Gastrocnemius medialis (tissue), 4 donors: ENCODE measurements around the gene COBL. TPM values are rescaled to one million over a fixed set of nuclear protein-coding genes. Genes with fewer than 3 reads are reported as not detected.

ENCODE experiments used
- ATAC-seq, 2 donors: fragments of 150-250 bp; one replicate each; pipeline ENCODE4 v1.9.1; 2016
- DNase-seq, 2 donors: peaks; one replicate each; pipeline ENCODE4 v3.0.0-alpha.2; 2019
- H3K27ac ChIP-seq, 4 donors: fragments of 200-600 bp; sonication (generic); 1 replicate in 1 of 4; 2 replicates in 3 of 4; pipeline ENCODE4 v1.5.1; 2016 to 2018; ENCODE audit warnings: mild to moderate bottlenecking in 2 of 4, moderate library complexity in 1 of 4
- H3K27me3 ChIP-seq, 3 donors: fragments of 200-600 bp; sonication (generic) in 2 of 3; 1 replicate in 1 of 3; 2 replicates in 2 of 3; pipeline versions ENCODE4 v1.5.1 to v1.6.0; 2016 to 2019; ENCODE audit warnings: mild to moderate bottlenecking in 1 of 3, moderate library complexity in 1 of 3
- H3K36me3 ChIP-seq, 2 donors: fragments of 200-600 bp; sonication (generic) in 1 of 2; one replicate each; pipeline ENCODE4 v1.5.1; 2017 to 2018
- H3K4me1 ChIP-seq, 2 donors: fragments of 200-600 bp; sonication (generic) in 1 of 2; one replicate each; pipeline ENCODE4 v1.5.1; 2016 to 2017; ENCODE audit warnings: mild to moderate bottlenecking in 2 of 2
- H3K4me3 ChIP-seq, 4 donors: fragments of 200-600 bp; sonication (generic) in 3 of 4; 1 replicate in 1 of 4; 2 replicates in 3 of 4; pipeline ENCODE4 v1.5.1; 2016 to 2019; ENCODE audit warnings: mild to moderate bottlenecking in 2 of 4
- H3K9me3 ChIP-seq, 3 donors: fragments of 200-600 bp; sonication (generic) in 2 of 3; 1 replicate in 1 of 3; 2 replicates in 2 of 3; pipeline ENCODE4 v1.5.1; 2016 to 2019
- POLR2A ChIP-seq, 2 donors: fragments of 450-650 bp; IDR thresholded peaks; one replicate each; pipeline ENCODE4 v1.6.1; 2017; ENCODE audit warnings: antibody characterized with exemption in 2 of 2, mild to moderate bottlenecking in 2 of 2, moderate library complexity in 2 of 2
- in situ Hi-C, 4 donors: fragments of 200-750 bp; cut with MboI; loops; one replicate each; pipeline versions ENCODE4 v1.15.0 to v1.8.0; 2017; ENCODE audit warnings: low sequenced_read_pairs in 4 of 4
- intact Hi-C: fragments of 100-400 bp; cut with DNase I; formaldehyde crosslinking; loops from one replicate; pipeline ENCODE4 v1.15.1; 2023; ENCODE audit warnings: low total_unique reads
- total RNA-seq, 4 donors: library from RNA; depleted of rRNA; stranded (reverse); fragments of >200 nt; gene quantifications; one replicate each; pipeline versions ENCODE4 v1.1.0 to v1.2.3, GENCODE V29; 2016
- TF ChIP-seq, protein P1 (sequence below), 5 experiments: fragments of 450-650 bp in 3 of 5; fragments of 200-600 bp in 2 of 5; sonication (generic) in 2 of 5; IDR thresholded peaks in 4 of 5; conservative IDR thresholded peaks in 1 of 5; 1 replicate in 4 of 5; 2 replicates in 1 of 5; pipeline ENCODE4 v1.5.1; 2016 to 2019; ENCODE audit warnings: antibody characterized with exemption in 5 of 5, mild to moderate bottlenecking in 3 of 5, moderate library complexity in 3 of 5

Gene COBL
- total RNA-seq, 4 donors from 2014 or later, result 82.1 to 170 (median 124) TPM

DNA sequence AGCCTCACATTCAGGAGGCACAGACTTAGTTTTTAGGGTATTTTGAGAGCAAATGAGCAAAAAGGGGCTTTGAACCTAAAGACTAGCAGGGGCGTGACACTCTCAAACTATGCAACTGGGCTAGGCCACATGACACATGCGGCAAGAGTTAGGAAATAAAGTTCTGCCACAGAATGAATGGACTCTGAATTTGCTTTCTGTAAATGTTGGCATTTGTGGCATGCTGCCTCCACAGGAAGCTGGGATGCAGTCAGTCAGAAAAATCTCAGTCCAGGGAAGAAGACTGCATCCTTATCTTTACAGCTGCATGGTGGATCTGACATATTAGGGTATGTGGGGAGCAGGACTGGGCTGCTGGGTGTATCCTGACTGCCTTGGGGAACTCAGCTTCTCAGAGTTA is 181.0 kb downstream of the COBL start:
- ATAC-seq, result no peak
- H3K4me1 ChIP-seq, result peaks cover 5 to 23% of the 10 kb centered on the region in 2 donors
- no peaks in the 10 kb centered on the region for H3K9me3 ChIP-seq
- no peak overlapping the region for H3K4me3 ChIP-seq
- H3K27me3 ChIP-seq, result no peaks in the 10 kb centered on the region
- peaks cover 0 to 3% of the 10 kb centered on the region in 2 donors for H3K36me3 ChIP-seq
- no peak for DNase-seq
- in situ Hi-C loops (no loop called here), intact Hi-C loops (no loop called here)
- TF ChIP-seq, protein P1, sequence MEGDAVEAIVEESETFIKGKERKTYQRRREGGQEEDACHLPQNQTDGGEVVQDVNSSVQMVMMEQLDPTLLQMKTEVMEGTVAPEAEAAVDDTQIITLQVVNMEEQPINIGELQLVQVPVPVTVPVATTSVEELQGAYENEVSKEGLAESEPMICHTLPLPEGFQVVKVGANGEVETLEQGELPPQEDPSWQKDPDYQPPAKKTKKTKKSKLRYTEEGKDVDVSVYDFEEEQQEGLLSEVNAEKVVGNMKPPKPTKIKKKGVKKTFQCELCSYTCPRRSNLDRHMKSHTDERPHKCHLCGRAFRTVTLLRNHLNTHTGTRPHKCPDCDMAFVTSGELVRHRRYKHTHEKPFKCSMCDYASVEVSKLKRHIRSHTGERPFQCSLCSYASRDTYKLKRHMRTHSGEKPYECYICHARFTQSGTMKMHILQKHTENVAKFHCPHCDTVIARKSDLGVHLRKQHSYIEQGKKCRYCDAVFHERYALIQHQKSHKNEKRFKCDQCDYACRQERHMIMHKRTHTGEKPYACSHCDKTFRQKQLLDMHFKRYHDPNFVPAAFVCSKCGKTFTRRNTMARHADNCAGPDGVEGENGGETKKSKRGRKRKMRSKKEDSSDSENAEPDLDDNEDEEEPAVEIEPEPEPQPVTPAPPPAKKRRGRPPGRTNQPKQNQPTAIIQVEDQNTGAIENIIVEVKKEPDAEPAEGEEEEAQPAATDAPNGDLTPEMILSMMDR (IDR thresholded peaks at IDR 0.05 in 4 of 5, conservative IDR thresholded peaks at IDR 0.05 in 1 of 5), result no peak
- no peak for TF ChIP-seq POLR2A (IDR thresholded peaks at IDR 0.05)
- H3K27ac ChIP-seq, result no peak overlapping the region

DNA sequence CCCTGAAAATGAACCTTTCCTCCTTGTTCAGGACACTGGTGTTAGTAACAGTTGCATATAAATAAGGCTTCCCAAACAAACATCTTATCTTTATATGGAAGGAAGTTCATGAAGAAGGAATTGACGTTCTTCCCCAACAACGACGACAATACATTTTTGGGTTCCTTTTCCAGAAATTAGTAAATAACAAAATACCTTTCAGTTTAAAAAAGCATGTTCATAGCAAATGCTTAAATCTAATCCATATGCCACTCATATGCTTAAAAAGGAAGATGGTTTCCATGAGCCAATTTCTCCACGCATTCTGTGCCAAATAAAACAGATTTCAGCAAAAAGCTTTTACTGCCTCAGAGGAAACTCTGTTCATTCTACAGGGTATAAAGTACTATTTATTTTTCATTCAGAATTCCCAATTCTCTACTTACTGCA is 182.6 kb downstream of the COBL start:
- Histone ChIP-seq H3K27ac (peak overlapping the region in 1 of 4 donors; percentile 12), H3K9me3 (no peaks in the 10 kb centered on the region), H3K36me3 (peaks cover 0 to 3% of the 10 kb centered on the region in 2 donors), H3K4me1 (peaks cover 0 to 8% of the 10 kb centered on the region in 2 donors), H3K4me3 (no peak overlapping the region), H3K27me3 (no peaks in the 10 kb centered on the region)
- DNase-seq (no peak), ATAC-seq (no peak)
- no peak for TF ChIP-seq POLR2A (IDR thresholded peaks at IDR 0.05)
- TF ChIP-seq, protein P1 (IDR thresholded peaks at IDR 0.05 in 4 of 5, conservative IDR thresholded peaks at IDR 0.05 in 1 of 5), result no peak
- in situ Hi-C loops (no loop called here), intact Hi-C loops (no loop called here)

DNA sequence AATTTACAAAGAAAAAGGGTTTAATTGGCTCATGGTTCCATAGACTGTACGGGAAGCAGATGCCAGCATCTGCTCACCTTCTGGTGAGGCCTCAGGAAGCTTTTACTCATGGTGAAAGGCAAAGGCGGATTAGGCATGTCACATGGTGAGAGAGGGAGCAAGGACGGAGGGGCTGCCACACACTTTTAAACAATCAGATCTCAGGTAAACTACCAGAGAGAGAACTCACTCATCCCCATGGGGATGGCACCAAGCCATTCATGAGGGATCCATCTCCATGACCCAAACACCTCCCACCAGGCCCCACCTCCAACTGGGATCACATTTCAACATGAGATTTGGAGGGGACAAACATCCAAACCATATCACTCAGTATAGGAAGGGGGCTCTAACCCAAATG is 183.9 kb downstream of the COBL start:
- Histone ChIP-seq H3K4me1 (peaks cover 0 to 4% of the 10 kb centered on the region in 2 donors), H3K4me3 (no peak overlapping the region), H3K27ac (no peak overlapping the region), H3K27me3 (no peaks in the 10 kb centered on the region), H3K9me3 (no peaks in the 10 kb centered on the region), H3K36me3 (peaks cover 0 to 3% of the 10 kb centered on the region in 2 donors)
- in situ Hi-C loops, result no loop called here
- ATAC-seq (no peak), DNase-seq (no peak)
- TF ChIP-seq, protein P1 (IDR thresholded peaks at IDR 0.05 in 4 of 5, conservative IDR thresholded peaks at IDR 0.05 in 1 of 5), result no peak
- TF ChIP-seq POLR2A (IDR thresholded peaks at IDR 0.05), result no peak
- intact Hi-C loops, result no loop called here

DNA sequence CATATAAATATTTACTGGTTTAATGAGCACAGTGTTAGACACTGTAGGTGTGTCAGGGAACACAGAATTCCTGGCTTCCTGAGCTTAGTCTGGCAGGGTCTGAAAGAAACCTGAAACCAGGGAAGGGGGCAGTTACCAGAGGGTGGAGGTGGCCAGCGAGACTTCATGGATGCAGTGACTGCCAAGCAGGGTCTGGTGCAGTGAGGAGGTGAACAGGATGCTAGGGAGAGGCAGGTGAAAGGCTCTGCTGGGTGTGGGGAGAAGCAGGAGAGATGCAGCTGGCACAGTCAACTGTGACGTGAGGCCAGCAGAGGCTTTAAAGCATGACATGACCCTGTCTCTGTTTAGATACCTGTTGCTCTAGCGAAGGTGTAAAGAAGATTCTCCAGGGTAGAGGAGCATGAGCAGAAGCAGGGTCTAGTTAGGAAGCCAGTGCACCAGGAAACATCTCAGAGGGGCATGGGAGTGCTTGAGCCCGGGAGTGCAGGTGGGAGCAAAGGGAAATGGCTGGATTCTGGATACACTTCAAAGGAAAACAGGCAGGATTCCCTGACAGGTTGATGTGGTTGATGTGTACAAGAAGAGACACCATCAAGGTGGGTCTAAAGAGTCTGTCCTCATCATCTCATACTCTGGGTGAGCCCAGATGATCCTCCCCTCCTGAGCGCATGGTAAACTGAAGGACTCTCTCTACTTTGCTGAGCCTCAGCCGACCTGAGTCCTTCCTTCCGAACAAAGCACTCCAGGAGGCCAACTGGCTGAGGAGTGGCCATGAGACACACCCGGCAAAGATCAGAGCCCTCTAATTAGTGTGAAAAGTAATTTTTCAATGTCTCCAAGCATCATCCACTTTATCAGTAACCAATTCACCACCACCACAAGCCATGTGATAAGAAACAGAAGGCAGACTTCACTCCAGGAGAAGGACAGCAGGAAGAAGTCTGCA is 186.8 kb downstream of the COBL start:
- no peaks in the 10 kb centered on the region for H3K9me3 ChIP-seq
- intact Hi-C loops, result no loop called here
- no peaks in the 10 kb centered on the region for H3K36me3 ChIP-seq
- DNase-seq (no peak), ATAC-seq (peak in 1 of 2 donors; percentile 25)
- no peak overlapping the region for H3K27ac ChIP-seq
- in situ Hi-C loops, result no loop called here
- H3K4me3 ChIP-seq, result no peak overlapping the region
- TF ChIP-seq, protein P1 (IDR thresholded peaks at IDR 0.05 in 4 of 5, conservative IDR thresholded peaks at IDR 0.05 in 1 of 5), result no peak
- TF ChIP-seq POLR2A (IDR thresholded peaks at IDR 0.05), result no peak
- no peaks in the 10 kb centered on the region for H3K27me3 ChIP-seq
- peaks cover 0 to 4% of the 10 kb centered on the region in 2 donors for H3K4me1 ChIP-seq
